Kidney capillary endothelial cell (primary cell): ENCODE measurements around the gene TECPR2.

ENCODE experiments used
- DNase-seq: peaks from one replicate; pipeline ENCODE4 v3.0.0-alpha.2; 2018; ENCODE audit warnings: low spot score

Gene TECPR2

GRCh38 chr14:102426796-102427195, 64.1 kb downstream of the TECPR2 start:
- DNase-seq: no peak

- DNase-seq: no peak
Observed at GRCh38 chr14:102427642-102428041, 64.9 kb downstream of the TECPR2 start.

GRCh38 chr14:102430212-102430908, 67.6 kb downstream of the TECPR2 start:
- DNase-seq: no peak

- DNase-seq: no peak
Observed at GRCh38 chr14:102431751-102432150, 69.0 kb downstream of the TECPR2 start.

GRCh38 chr14:102434647-102435175, 72.0 kb downstream of the TECPR2 start:
- no peak for DNase-seq

GRCh38 chr14:102437997-102438915, 75.5 kb downstream of the TECPR2 start:
- DNase-seq: peak; percentile 72

- no peak for DNase-seq
Observed at GRCh38 chr14:102439556-102439955, 76.8 kb downstream of the TECPR2 start.

GRCh38 chr14:102440392-102440791, 77.7 kb downstream of the TECPR2 start:
- no peak for DNase-seq

- DNase-seq: no peak
Observed at GRCh38 chr14:102442241-102443211, 79.8 kb downstream of the TECPR2 start.

- no peak for DNase-seq
Observed at GRCh38 chr14:102445066-102445465, 82.3 kb downstream of the TECPR2 start.

- no peak for DNase-seq
Observed at GRCh38 chr14:102445641-102446040, 82.9 kb downstream of the TECPR2 start.

GRCh38 chr14:102450206-102451063, 87.7 kb downstream of the TECPR2 start:
- no peak for DNase-seq

GRCh38 chr14:102451064-102451352, 88.3 kb downstream of the TECPR2 start:
- DNase-seq: no peak

GRCh38 chr14:102452302-102452701, 89.6 kb downstream of the TECPR2 start:
- no peak for DNase-seq

GRCh38 chr14:102454711-102455110, 92.0 kb downstream of the TECPR2 start:
- no peak for DNase-seq

- no peak for DNase-seq
Observed at GRCh38 chr14:102457509-102457908, 94.8 kb downstream of the TECPR2 start.

- DNase-seq: no peak
Observed at GRCh38 chr14:102461490-102462338, 99.0 kb downstream of the TECPR2 start.

- no peak for DNase-seq
Observed at GRCh38 chr14:102462391-102462790, 99.7 kb downstream of the TECPR2 start.

GRCh38 chr14:102464006-102464405, 101.3 kb downstream of the TECPR2 start:
- no peak for DNase-seq

- DNase-seq: no peak
Observed at GRCh38 chr14:102464846-102465341, 102.2 kb downstream of the TECPR2 start.
